Activated gamma-delta T cell (primary cell): Measurements from ENCODE around the gene CARS2.
"Not testable (repeated sequence)": the region's sequence is repeated elsewhere in the genome, so short reads cannot be mapped to it uniquely, and the experiment has no call there.

Experiments used
- DNase-seq: peaks from one replicate; lab custom pipeline; 2025; lab: John Stamatoyannopoulos, UW

Gene CARS2

DNA sequence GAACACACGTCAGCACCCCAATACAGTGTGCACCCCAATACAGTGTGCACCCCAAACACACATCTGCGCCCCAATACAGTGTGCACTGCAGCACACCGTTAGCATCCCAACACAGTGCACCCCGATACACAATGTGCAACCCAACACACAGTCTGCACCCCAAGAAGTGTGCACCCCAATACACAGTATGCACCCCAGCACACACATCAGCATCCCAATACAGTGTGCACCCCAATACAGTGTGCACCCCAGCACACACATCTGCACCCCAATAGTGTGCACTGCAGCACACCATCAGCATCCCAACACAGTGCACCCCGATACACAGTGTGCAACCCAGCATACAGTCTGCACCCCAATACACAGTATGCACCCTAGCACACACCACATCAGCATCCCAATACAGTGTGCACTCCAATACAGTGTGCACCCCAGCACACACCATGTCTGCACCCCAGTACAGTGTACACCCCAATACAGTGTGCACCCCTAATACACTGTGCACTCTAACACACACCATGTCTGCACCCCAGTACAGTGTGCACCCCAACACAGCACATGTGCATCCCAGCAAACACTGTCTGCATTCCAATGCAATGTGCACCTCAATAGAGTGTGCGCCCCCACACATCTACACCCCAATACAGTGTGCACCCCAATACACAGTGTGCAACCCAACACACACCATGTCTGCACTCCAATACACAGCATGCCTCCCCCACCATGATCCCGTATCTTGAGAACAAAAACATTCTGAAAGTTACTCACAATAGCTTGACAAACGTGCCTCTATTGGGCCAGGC, 855 bp upstream of the CARS2 start:
- DNase-seq: no peak

DNA sequence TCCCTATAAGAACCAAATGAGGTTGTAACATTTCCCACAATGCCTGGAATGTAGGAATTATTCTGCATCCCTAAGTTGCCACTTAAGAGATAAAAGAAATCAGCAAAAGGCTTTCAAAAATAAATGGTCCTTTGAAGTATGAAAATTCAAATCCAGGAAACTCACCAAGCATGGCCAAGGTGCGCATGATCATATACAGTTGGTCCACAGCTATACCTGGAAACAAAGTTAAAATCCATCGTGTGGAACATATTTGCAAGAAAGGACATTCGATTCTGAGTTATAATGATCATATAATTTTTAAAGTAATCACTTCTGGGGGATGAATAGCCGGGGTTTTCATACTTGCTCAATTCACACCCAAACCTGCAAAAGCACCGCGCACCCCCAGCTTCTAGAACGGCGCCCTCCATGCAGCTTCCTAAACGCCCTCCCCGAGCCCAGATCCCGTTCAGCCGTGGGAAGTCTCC, 525 bp downstream of the CARS2 start:
- DNase-seq: no peak

DNA sequence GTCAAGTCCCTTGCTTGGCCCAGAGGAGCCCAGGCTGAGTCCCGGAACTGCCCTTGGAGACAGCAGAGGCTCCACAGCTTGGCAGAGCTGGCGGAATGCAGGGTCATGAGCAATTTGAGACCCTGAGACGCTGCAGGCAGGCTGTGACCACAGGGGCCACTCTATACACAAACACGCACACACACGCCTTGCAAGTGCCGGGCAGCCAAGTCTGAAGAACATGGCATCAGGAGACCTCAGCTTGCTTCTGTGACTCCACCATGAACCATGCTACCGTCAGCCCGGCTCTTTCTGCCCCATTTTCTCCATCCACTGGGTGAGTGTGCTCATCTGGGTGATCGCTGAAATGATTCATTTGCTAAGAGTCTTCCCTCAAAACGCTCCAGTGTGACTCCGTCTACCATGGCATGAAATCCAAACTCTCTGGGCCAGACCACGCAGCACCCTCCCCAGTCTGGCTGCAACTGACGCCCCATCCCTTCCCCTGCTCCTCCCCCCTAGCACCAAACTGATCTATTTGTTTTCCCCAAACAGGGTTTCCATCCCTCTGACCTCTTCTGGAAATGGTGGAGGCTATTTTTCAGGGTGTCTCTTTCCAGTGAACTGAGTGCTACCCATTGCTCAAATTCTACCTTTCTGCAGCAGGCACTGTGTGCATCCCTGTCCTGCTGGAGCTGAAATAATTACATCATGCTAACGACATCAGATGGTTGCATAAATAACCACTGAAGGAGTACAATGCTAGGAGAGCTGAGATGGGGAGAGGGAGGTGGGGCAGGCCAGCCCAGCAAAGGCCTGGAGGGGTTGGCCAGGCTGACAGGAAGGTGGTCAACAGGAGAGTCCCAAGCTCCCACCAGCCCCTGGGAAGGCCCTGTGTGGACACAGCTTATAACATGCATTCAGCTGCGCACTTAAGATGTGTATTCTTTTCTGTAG, 3.1 kb downstream of the CARS2 start:
- DNase-seq: no peak

DNA sequence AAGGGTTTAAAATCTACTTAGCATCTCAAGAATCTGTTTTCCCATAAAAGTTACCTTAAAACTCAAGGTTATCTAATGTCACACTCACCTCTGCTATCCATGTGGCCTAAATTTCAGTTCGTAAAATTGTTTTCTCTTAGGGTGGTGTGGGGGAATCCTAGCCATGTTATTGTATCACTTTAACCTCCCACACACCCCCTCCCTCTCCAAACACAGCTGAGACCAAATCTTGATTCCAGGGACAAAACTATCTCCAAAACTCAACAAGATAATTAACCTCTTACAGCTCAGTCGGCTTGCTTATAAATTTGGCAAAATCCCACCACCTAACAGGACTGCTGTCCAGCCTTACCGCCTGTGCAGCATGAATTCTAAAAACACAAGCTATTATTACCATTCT, 3.8 kb downstream of the CARS2 start:
- no peak for DNase-seq

DNA sequence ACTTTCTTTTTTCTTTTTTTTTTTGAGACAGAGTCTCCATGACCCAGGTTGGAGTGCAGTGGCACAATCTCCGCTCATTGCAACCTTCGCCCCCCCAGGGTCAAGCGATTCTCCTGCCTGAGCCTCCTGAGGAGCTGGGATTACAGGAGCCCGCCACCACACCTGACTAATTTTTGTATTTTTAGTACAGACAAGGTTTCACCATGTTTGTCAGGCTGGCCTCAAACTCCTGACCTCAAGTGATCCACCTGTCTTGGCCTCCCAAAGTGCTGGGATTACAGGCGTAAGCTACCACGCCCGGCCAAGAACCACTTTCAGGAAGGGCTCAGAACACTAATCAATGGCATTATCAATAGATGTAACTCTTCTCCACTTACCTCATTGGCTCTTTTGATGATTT, 4.9 kb downstream of the CARS2 start:
- DNase-seq: not testable (repeated sequence)

DNA sequence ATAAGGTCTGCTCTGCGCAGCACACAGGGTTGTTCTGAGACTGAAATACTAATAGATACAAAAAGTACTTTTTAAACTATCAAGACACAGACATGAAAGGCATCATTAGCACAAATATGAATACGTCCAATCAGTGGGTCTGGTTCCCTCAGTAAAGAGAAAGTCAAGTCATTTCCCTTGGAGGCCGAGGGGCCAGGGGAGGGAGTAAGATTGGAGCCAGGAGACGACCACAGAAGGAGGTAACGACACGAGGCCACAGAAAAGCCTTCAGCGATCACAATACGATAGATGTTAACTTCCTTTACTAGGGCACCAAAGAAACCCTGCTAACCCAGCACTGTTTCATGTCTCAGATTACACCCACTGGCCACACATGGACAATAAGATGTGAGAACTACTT, 5.3 kb downstream of the CARS2 start:
- DNase-seq: no peak

DNA sequence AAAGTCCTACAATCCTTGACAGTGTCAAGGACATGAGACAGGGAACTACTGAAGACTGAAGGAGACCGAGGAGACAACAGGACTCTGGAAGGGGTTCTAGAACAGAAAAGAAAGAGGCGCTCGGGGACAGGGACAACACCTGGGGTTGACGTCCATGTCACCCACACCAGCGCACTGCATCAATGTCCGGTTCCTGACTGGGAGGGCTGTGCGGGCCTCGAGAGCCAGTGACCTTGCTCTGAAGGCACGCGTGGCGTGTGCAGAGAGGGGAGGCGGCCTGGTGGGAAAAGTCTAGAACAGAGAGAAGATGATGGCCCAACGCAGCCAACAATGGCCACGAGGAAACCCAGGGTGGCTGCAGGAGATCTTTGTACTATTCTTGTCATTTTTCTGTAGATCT, 5.7 kb downstream of the CARS2 start:
- no peak for DNase-seq

DNA sequence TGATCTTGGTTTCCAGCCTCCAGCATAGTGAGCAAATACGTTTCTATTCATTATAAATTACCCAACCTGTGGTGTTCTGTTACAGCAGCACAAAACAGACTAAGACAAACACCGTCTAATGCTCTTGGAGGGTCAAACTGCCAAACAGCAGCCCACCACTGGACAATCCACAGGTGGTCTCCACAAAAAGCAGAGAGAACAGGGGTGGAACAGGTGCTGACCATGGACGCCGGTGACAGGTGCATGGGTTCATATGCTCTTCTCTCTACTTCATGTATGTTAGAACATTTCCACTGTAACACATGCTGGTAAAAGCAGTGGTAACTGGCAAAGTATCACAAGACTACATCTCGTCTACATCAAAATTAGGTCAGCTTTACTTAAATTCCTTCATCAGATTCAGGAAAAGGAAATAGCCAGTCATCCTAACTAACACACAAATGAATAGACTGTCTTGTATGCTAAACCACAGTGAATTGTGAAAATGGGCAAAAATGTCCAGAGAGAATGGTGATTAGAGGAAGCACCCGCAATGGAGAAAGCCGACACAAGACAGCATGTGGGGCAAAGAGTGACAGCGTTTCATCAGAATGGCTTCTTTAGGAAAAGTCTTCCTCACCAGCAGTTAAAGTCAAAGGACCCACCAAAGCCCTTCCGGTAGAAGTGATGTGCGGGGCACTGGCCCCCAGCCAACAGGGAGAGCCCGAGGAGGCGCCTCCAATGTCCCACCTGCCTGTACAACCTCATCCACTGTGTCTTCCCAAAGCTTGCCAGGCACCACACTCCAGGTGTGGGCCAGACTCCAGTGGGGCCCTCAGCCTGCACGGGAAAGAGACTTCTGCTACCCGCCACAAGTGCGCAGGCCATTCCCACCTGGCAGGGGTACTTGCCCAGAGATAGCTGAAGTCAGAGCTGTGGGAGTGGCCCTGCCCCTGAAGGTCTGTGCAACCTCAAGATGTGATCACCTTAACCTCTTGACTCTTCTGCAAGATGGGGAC, 6.5 kb downstream of the CARS2 start:
- no peak for DNase-seq

DNA sequence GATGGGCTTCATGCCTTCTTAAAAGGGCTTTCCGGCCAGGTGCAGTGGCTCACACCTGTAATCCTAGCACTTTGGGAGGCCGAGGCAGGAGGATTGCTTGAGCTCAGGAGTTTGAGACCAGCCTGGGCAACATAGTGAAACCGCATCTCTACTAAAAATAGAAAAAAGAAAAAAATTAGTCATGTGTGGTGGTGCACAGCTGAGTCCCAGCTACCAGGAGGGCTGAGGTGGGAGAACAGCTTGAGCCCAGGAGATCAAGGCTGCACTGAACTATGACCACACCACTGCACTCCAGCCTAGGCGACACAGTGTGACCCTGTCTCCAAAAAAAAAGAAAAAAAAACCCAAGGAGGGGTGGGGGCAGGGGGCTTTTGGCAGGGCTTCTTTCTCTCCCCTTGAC, 7.2 kb downstream of the CARS2 start:
- DNase-seq: no peak

DNA sequence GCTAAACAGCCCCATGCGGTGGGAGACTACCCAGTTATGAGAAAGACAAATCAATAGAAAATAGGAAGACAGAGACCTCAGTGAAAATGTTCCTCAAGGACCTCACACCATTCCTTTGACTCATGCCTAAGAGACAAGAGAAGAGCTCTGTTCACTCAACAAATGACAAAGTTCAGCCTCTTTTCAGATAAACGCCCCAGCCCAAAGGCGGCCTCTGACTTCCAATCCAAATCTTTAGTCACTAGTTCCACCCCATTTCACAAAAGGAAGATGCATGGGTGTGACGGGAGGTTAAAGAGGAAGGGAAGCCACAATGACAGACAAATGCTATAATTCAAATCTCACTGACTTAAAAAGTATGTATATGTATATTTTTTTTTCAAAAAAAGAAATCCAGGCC, 8.1 kb downstream of the CARS2 start:
- no peak for DNase-seq

DNA sequence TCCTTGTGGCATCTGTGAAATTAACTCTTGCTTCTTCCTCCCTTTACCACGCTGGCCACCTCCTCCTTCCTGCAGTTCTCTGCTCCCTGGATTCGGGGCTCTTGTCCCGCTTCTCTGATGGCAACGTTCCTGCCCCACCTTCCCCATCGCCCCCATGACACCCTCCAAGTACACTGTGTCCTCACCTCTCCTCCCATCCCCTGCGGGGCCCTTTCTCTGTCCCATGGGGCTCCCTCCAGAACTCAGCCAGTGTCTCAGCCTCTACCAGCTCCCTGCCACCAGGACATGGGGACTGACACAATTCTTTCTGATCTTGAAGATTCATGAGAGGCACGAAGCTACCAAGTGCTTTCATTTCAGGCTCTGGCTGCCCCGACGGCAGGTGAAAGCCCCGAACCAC, 9.1 kb downstream of the CARS2 start:
- no peak for DNase-seq

DNA sequence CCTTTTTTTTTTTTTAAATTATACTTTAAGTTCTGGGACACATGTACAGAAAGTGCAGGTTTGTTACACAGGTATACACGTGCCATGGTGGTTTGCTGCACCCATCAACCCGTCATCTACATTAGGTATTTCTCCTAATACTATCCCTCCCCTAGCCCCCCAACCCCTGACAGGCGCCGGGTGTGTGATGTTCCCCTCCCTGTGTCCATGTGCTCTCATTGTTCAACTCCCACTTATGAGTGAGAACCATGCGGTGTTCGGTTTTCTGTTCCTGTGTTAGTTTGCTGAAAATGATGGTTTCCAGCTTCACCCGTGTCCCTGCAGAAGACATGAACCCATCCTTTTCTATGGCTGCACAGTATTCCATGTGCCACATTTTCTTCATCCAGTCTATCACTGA, 10.1 kb downstream of the CARS2 start:
- not testable (repeated sequence) for DNase-seq

DNA sequence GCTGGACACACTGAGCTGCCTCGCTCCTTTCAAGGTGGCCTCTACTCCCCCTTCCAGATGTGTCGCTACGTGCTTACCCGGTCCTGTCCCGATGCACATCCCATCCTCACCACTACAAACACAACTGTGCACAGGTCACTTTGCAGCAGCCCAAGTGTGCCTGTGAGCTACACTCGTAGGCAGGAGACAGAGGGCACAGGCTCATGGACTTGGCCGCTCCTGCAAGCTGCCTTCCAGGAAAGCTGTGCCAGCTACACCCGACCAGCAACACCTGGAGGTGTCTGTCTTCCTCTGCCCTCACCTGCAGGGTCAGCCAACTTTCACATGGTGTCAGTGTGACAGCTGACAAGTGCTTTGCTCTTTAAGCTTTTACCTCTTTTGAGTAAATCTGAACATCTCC, 15.4 kb downstream of the CARS2 start:
- DNase-seq: no peak

DNA sequence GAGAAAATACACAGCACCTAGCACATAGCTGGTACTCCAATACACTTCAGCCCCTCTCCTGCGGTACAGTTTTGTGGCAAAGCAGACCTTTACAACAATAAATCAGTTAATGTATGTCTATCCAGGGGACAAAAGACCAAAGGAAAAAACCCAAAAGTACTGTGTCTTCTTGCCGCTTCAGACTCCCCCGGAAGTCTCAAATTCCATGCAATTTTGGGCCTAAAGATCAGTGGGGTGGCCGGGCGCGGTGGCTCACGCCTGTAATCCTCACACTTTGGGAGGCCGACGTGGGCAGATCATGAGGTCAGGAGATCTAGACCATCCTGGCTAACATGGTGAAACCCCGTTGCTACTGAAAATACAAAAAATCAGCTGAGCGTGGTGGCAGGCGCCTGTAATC, 16.2 kb downstream of the CARS2 start:
- DNase-seq: no peak

DNA sequence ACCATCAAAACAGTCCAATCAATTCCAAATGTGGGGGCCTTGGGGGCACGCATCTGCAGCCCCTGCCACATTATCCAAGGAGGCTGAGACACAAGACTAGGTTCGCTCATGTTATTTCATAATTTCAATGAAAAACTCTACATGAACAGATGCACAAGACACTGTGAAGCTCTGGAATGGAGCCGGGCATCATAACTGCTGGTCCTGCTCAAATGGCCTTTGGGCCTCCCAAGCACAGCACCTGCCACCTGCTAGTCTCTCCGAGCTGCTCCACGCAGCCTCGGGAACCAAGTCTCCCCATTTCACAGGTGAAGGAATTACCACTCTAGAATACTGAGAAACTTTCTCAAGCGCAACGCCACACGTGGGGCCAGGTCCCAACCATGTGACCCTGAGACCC, 16.9 kb downstream of the CARS2 start:
- no peak for DNase-seq

DNA sequence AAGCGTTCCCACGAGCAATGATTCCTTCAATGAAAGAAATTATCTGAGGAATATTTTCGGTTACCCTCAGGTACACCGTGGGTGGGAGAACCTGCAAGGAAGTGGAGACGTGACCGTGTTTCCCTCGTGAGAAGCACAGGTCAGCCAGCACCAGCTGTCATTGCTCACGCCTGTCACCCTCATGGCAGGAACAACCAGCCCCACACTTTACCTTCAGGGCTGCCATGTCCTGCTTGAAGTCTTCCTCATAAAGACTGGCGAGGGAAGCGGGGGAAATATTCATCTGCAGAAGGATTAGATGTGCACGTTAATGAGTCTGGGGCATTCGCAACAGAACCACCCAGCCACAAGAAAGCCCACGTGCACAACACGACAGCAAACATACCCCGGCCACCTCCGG, 18.2 kb downstream of the CARS2 start:
- no peak for DNase-seq

DNA sequence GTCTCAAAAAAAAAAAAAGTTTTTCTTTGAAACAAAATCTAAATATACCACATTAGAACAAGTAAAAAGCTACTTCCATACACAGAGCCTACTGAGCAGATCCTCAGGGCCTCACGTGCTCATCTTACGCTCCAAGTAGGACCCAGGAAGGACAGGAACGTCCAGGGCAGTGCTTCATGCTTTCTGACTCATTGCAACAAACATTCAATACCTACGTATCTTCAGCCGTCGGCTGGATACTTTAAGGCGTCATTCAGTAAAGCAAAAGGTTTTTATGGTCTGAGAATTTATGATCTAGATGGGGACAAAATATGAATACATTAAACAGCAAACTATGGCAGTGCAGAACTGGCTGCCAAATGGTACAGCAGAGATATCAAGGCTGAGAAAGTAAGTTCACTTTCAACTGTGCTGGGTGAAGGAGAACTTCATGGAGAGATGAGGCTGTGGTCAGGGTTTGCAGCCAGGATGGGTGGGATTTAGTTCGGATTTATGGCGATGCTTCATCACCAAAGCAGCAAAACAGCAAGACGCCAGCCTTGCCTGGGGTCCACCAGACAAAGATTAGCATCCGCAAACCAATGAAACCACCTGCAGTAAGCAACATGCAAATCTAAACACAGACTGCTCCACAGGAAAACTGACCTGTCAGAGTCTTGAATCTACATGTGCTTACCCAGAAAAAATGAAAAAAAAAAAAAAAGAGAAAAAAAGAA, 20.5 kb downstream of the CARS2 start:
- no peak for DNase-seq

DNA sequence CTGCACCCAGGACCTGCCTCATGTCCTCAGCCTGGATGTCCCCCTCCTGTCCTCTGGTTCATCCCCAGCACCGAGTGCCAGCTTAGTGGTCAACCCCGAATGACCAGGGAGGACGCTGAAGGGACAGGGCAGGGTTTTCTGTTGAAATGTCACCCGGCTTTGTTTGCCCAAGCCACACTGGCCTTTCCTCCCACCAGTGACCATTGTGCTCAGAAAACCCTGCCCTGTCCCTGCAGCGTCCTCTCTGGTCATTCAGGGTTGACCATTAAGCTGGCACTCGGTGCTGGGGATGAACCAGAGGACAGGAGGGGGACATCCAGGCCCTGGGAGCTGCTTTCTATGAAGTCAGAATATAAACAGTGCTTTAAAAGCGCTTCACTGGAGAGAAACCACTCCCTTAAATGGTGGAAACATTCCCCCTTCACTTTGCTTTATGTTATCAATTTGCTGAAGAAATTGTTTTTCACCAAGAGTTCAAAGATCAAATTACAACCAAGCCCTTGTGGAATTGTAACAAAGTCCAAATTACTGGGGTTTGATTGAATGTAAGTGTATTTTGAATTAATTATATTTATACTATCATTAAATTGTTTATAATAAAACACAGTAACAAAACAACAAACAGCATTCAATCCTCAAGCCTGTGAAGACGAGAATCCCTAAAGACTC, 21.4 kb downstream of the CARS2 start:
- DNase-seq: no peak

DNA sequence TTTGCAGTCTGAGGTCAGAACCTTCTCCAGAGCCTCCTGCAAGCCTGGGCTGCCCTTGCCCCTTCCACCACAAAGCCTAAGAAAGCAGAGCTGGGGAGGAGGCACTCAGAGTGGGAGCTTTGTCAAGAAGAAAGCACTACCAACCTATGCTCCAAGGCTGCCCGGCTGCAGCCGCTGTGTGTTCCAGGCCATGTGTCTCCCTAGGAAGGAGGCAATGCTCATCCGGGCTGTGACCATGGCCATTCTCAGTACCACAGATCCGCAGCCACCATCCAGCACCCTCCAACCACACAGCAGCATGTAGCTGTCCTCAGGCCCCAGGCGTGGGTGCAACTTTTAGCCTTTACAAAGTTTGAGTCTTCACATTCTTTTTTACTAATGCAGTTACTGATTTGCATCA, 22.0 kb downstream of the CARS2 start:
- no peak for DNase-seq

DNA sequence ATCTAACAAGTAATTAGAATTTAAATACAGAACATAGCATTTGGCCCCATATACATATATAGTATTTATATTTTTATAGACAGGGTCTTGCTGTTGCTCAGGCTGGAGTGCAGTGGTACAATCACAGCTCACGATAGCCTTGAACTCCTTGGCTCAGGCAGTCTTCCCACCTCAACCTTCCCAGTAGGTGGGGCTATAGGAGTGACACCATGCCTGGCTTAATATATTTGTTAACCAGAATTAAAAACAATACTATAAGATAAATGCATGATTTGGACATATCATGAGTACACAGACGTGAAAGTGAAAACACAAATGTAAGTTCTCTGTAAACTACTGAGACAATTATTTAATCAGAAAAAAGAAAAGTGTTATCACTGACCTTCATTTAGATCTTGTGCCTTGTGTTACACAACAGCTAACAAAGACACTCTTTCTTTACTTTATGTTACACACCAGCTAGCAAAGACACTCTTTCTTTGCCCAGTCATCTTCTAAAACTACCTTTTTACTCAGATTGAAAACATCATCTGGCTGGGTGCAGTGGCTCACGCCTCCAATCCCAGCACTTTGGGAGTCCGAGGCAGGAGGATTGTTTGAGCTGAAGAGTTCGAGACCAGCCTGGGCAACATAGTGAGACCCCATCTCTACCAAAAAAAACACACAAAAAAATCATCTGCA, 22.6 kb downstream of the CARS2 start:
- DNase-seq: no peak
